ENCODE results near the gene KDM4B. TPM values are rescaled to one million over a fixed set of nuclear protein-coding genes. Genes with fewer than 3 reads are reported as not detected.
"Not testable (repeated sequence)": the region's sequence is repeated elsewhere in the genome, so short reads cannot be mapped to it uniquely, and the experiment has no call there.

The KDM4B gene
- total and polyA plus RNA-seq, 5 experiments from 2014 or later, result 14.3 to 50.1 (median 18.7) TPM

- POLR2A ChIA-PET, result interaction anchor here (1.0 kb wide), 1 partner anchor 19 kb away, joined by 3 read pairs; the partner anchor contains the start of gene KDM4B
- H3K9me3 Mint-ChIP-seq, H3K4me1 Mint-ChIP-seq, ATAC-seq, H3K4me3 Mint-ChIP-seq, H3K27me3 Mint-ChIP-seq, DNase-seq, H3K36me3 Mint-ChIP-seq: not testable (repeated sequence)
- peak overlapping the region in 1 of 10 donors; percentile 57 for H3K27ac Mint-ChIP-seq
Measured at GRCh38 chr19:4950650-4951049, 18.3 kb upstream of the KDM4B start.

- H3K9me3 Mint-ChIP-seq, result no peaks in the 10 kb centered on the region
- DNase-seq (no peak), ATAC-seq (no peak)
- no peak overlapping the region for H3K4me3 Mint-ChIP-seq
- no peak overlapping the region for H3K27ac Mint-ChIP-seq
- H3K27me3 Mint-ChIP-seq, result no peaks in the 10 kb centered on the region
- H3K4me1 Mint-ChIP-seq, result no peaks in the 10 kb centered on the region
- no peaks in the 10 kb centered on the region for H3K36me3 Mint-ChIP-seq
- POLR2A ChIA-PET, result no interaction called here
Measured at GRCh38 chr19:4951656-4952055, 17.3 kb upstream of the KDM4B start.

DNA sequence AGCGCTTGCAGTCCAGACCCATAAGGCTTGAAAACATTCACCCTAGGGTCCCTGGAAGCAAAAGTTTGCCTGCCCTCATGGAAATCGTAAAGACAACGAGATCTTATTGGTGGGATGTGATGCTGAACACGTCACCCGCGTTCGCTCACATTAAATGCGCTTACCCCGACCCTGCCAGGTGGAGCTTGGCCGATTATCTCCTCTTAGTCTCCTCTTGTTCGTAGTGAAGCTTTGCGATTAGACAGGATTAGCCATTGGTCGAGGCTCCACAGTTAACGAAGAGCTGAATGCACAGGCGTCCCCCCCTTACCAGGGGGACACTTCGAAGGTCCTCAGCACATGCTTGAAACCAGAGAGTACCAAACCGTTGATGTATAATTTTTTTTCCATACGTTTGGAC lies 16.0 kb upstream of the KDM4B start:
- H3K27me3 Mint-ChIP-seq, result no peaks in the 10 kb centered on the region
- H3K4me3 Mint-ChIP-seq, result no peak overlapping the region
- no peaks in the 10 kb centered on the region for H3K4me1 Mint-ChIP-seq
- H3K27ac Mint-ChIP-seq, result no peak overlapping the region
- H3K36me3 Mint-ChIP-seq, result no peaks in the 10 kb centered on the region
- POLR2A ChIA-PET, result no interaction called here
- DNase-seq (no peak), ATAC-seq (no peak)
- no peaks in the 10 kb centered on the region for H3K9me3 Mint-ChIP-seq

- peak overlapping the region in 2 of 10 donors; percentile 13 to 68 for H3K27ac Mint-ChIP-seq
- not testable (repeated sequence) for H3K36me3 Mint-ChIP-seq, DNase-seq, H3K27me3 Mint-ChIP-seq, ATAC-seq, H3K9me3 Mint-ChIP-seq, H3K4me3 Mint-ChIP-seq, H3K4me1 Mint-ChIP-seq
- POLR2A ChIA-PET, result interaction anchor here (1.2 kb wide), 1 partner anchor 16 kb away, joined by 3 read pairs; no protein-coding TSS in a partner anchor
Measured at GRCh38 chr19:4954320-4955149, 14.4 kb upstream of the KDM4B start.

DNA sequence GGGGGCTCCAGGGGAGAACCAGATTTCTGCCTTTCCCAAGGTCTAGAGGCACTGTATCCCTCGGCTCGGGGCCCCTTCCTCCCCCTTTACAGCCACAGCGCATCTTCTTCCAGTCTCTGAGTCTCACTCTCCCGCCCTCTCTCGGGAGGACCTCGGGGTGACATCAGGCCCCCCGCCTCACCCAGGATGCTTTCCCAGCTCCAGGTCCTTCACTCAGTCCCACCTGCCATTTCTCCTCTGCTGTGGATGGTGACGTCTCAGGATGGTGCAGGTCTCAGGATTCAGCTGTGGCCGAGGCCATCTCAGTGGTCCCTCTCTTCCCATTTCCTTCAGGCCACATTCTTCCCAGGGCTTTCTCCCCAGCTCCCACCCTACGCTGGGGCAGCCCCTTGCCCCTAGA lies 13.6 kb upstream of the KDM4B start:
- POLR2A ChIA-PET, result no interaction called here
- Mint-ChIP-seq H3K36me3 (no peaks in the 10 kb centered on the region), H3K27ac (peak overlapping the region in 1 of 10 donors; percentile 19), H3K27me3 (no peaks in the 10 kb centered on the region), H3K9me3 (no peaks in the 10 kb centered on the region), H3K4me1 (no peaks in the 10 kb centered on the region), H3K4me3 (no peak overlapping the region)
- ATAC-seq, result no peak
- no peak for DNase-seq

- Mint-ChIP-seq H3K27me3 (no peaks in the 10 kb centered on the region), H3K4me3 (no peak overlapping the region), H3K9me3 (no peaks in the 10 kb centered on the region), H3K27ac (no peak overlapping the region), H3K4me1 (no peaks in the 10 kb centered on the region), H3K36me3 (no peaks in the 10 kb centered on the region)
- DNase-seq, result no peak
- POLR2A ChIA-PET, result no interaction called here
- ATAC-seq, result no peak
Measured at GRCh38 chr19:4957981-4958380, 10.9 kb upstream of the KDM4B start.

- no peaks in the 10 kb centered on the region for H3K4me1 Mint-ChIP-seq
- no peak overlapping the region for H3K27ac Mint-ChIP-seq
- no peaks in the 10 kb centered on the region for H3K9me3 Mint-ChIP-seq
- ATAC-seq (no peak), DNase-seq (no peak)
- H3K27me3 Mint-ChIP-seq, result no peaks in the 10 kb centered on the region
- POLR2A ChIA-PET, result no interaction called here
- H3K4me3 Mint-ChIP-seq, result no peak overlapping the region
- no peaks in the 10 kb centered on the region for H3K36me3 Mint-ChIP-seq
Measured at GRCh38 chr19:4962085-4962619, 6.8 kb upstream of the KDM4B start.

GRCh38 chr19:4965061-4965460 lies 3.9 kb upstream of the KDM4B start:
- POLR2A ChIA-PET, result no interaction called here
- Mint-ChIP-seq H3K27me3 (no peaks in the 10 kb centered on the region), H3K36me3 (no peaks in the 10 kb centered on the region), H3K4me3 (no peak overlapping the region), H3K27ac (no peak overlapping the region), H3K4me1 (peaks cover 7 to 15% (median 11%) of the 10 kb centered on the region in 4 donors), H3K9me3 (no peaks in the 10 kb centered on the region)
- ATAC-seq (no peak), DNase-seq (no peak)

- no peak for ATAC-seq
- H3K36me3 Mint-ChIP-seq, result no peaks in the 10 kb centered on the region
- H3K4me3 Mint-ChIP-seq, result no peak overlapping the region
- H3K27ac Mint-ChIP-seq, result no peak overlapping the region
- no peaks in the 10 kb centered on the region for H3K27me3 Mint-ChIP-seq
- no peaks in the 10 kb centered on the region for H3K9me3 Mint-ChIP-seq
- peaks cover 22 to 31% (median 26%) of the 10 kb centered on the region in 4 donors for H3K4me1 Mint-ChIP-seq
- POLR2A ChIA-PET, result interaction anchor here (1.2 to 2.7 kb wide), 2 partner anchors 50 to 175 kb away, joined by 3 to 63 read pairs; partner anchors contain the start of gene FEM1A
- no peak for DNase-seq
Measured at GRCh38 chr19:4966591-4966990, 2.3 kb upstream of the KDM4B start.

- H3K4me3 Mint-ChIP-seq, result peak overlapping the region; percentile 22 to 91 (median 84)
- H3K27me3 Mint-ChIP-seq, result no peaks in the 10 kb centered on the region
- H3K27ac Mint-ChIP-seq, result peak overlapping the region; percentile 25 to 96 (median 93)
- no peaks in the 10 kb centered on the region for H3K36me3 Mint-ChIP-seq
- DNase-seq, result no peak
- ATAC-seq, result no peak
- H3K9me3 Mint-ChIP-seq, result no peaks in the 10 kb centered on the region
- POLR2A ChIA-PET, result interaction anchor here (0.6 to 2.7 kb wide), 13 partner anchors 9 to 1205 kb away, joined by 3 to 63 read pairs (median 4); partner anchors contain the start of genes FEM1A, MRPL54, PLIN3 and UHRF1
- peaks cover 25 to 42% (median 31%) of the 10 kb centered on the region in 4 donors for H3K4me1 Mint-ChIP-seq
Measured at GRCh38 chr19:4967738-4968461, 1.0 kb upstream of the KDM4B start.

GRCh38 chr19:4969292-4969771 lies 419 bp downstream of the KDM4B start:
- ATAC-seq, result no peak

DNA sequence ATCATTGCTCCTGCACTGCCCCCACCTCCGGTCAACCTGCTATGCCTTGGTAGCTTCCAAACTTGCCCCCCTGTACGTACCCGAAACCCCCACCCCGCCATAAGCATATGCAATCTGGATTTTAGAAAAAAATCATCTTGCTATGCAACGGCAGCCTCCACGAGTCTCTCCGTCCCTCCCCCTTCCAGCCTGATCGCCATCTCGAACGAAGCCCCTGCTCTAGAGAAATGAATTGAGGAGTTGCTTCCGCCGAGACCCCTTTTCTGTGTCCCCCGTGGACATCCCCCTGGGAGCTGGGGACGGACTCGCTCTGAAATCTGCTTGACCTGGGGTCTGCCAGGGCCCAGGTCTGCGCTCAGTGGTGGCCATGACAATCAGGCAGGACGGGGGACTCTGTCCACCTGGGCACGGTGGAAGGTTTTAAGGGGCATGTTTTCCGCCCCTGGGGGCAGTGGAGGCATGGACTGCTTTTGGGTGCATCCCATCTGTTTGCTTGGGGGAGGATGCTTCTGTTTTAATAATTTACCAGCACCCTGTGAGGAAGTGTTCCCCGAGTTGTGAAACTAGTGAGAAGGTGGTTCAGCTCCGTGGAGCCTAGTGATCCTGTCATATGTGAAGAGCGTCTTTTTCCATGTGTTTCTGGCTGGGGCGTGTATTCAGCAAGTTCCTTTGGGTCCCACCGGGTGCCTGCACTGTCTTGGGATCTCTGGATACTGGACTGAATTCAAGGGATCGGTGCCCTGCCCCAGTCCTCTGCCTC lies 1.0 kb downstream of the KDM4B start:
- DNase-seq, result peak in 3 of 10 donors; percentile 11 to 20 (median 19)

More at GRCh38 chr19:4969292-4969771, 419 bp downstream of the KDM4B start:
- Mint-ChIP-seq H3K27ac (peak overlapping the region; percentile 54 to 95 (median 83)), H3K27me3 (no peaks in the 10 kb centered on the region), H3K36me3 (no peaks in the 10 kb centered on the region), H3K9me3 (no peaks in the 10 kb centered on the region), H3K4me1 (peaks cover 25 to 43% (median 35%) of the 10 kb centered on the region in 4 donors), H3K4me3 (peak overlapping the region; percentile 79 to 97 (median 92))
- peak in 1 of 10 donors; percentile 12 for DNase-seq
- POLR2A ChIA-PET, result interaction anchor here (0.5 to 2.7 kb wide), 18 partner anchors 10 to 1231 kb away, joined by 3 to 63 read pairs (median 4); partner anchors contain the start of genes FEM1A, MRPL54, PLIN3 and SAFB

More for the DNA sequence above, 1.0 kb downstream of the KDM4B start:
- Mint-ChIP-seq H3K4me3 (peak overlapping the region; percentile 79 to 97 (median 92)), H3K9me3 (no peaks in the 10 kb centered on the region), H3K27me3 (no peaks in the 10 kb centered on the region), H3K27ac (peak overlapping the region; percentile 54 to 95 (median 83)), H3K4me1 (peaks cover 25 to 48% (median 39%) of the 10 kb centered on the region in 4 donors), H3K36me3 (peaks cover 0 to 3% (median 0%) of the 10 kb centered on the region in 3 donors)
- POLR2A ChIA-PET, result interaction anchor here (0.8 to 2.7 kb wide), 8 partner anchors 16 to 179 kb away, joined by 3 to 17 read pairs (median 5); partner anchors contain the start of gene FEM1A
- no peak for ATAC-seq

Measured in naive thymus-derived CD8-positive, alpha-beta T cell (primary cell).